Stimulated activated CD8-positive, alpha-beta memory T cell treated with anti-CD3 and anti-CD28 coated beads, Interleukin-2, amount 100 ng/mL, for 48 hours (primary cell): ENCODE results near the gene TAS2R60.
"Not testable (repeated sequence)": the region's sequence is repeated elsewhere in the genome, so short reads cannot be mapped to it uniquely, and the experiment has no call there.

Experiments
- DNase-seq, 2 donors: peaks; one replicate each; pipeline ENCODE4 v3.0.0-alpha.2; 2020; ENCODE audit warnings: low read depth in 2 of 2

TAS2R60 gene

GRCh38 chr7:143444063-143444782 is 970 bp downstream of the TAS2R60 start:
- DNase-seq = no peak

- DNase-seq = no peak
These were observed 1.5 kb downstream of the TAS2R60 start for GRCh38 chr7:143444785-143445184.

- no peak for DNase-seq
These were observed 4.2 kb downstream of the TAS2R60 start for GRCh38 chr7:143447466-143447865.

- no peak for DNase-seq
These were observed 5.2 kb downstream of the TAS2R60 start for GRCh38 chr7:143448429-143448828.

GRCh38 chr7:143449793-143450192 is 6.5 kb downstream of the TAS2R60 start:
- no peak for DNase-seq

- DNase-seq = no peak
These were observed 7.9 kb downstream of the TAS2R60 start for GRCh38 chr7:143451122-143451521.

- DNase-seq = no peak
These were observed 8.5 kb downstream of the TAS2R60 start for GRCh38 chr7:143451746-143452145.

- no peak for DNase-seq
These were observed 9.2 kb downstream of the TAS2R60 start for GRCh38 chr7:143452495-143452894.

GRCh38 chr7:143454091-143454680 is 10.9 kb downstream of the TAS2R60 start:
- DNase-seq = no peak

- no peak for DNase-seq
These were observed 12.2 kb downstream of the TAS2R60 start for GRCh38 chr7:143455491-143455890.

- DNase-seq = no peak
These were observed 12.7 kb downstream of the TAS2R60 start for GRCh38 chr7:143455942-143456341.

GRCh38 chr7:143456992-143457793 is 13.9 kb downstream of the TAS2R60 start:
- no peak for DNase-seq

- no peak for DNase-seq
These were observed 15.0 kb downstream of the TAS2R60 start for GRCh38 chr7:143458263-143458662.

GRCh38 chr7:143458681-143459080 is 15.4 kb downstream of the TAS2R60 start:
- DNase-seq = no peak

- no peak for DNase-seq
These were observed 16.1 kb downstream of the TAS2R60 start for GRCh38 chr7:143459359-143459758.

GRCh38 chr7:143460271-143460979 is 17.2 kb downstream of the TAS2R60 start:
- DNase-seq = no peak

- no peak for DNase-seq
These were observed 18.8 kb downstream of the TAS2R60 start for GRCh38 chr7:143462045-143462444.

GRCh38 chr7:143463556-143463955 is 20.3 kb downstream of the TAS2R60 start:
- no peak for DNase-seq

GRCh38 chr7:143463957-143464356 is 20.7 kb downstream of the TAS2R60 start:
- DNase-seq = no peak

- DNase-seq = no peak
These were observed 24.5 kb downstream of the TAS2R60 start for GRCh38 chr7:143467724-143468123.

GRCh38 chr7:143472071-143472689 is 28.9 kb downstream of the TAS2R60 start:
- not testable (repeated sequence) for DNase-seq
